Activated naive CD8-positive, alpha-beta T cell treated with anti-CD3 and anti-CD28 coated beads, Interleukin-2, amount 10 ng/mL, durations not matched to agents 7 days and 5 days (primary cell): Measurements from ENCODE around the gene CDH24. TPM values are rescaled to one million over a fixed set of nuclear protein-coding genes. Genes with fewer than 3 reads are reported as not detected.

ENCODE experiments used
- ATAC-seq: fragments of 150-1000 bp; cut with Tn5 transposase; one replicate; pipeline ENCODE4 v1.10.0; 2021; ENCODE audit warnings: low read depth, moderate library complexity
- POLR2A ChIA-PET: fragments of 350-600 bp; sonication (Branson Sonifier 250); formaldehyde crosslinking; loops from one replicate; lab custom pipeline; 2021; ENCODE audit warnings: antibody characterized with exemption; lab: Charles Lee
- DNase-seq: peaks from one replicate; pipeline ENCODE4 v3.0.0; 2021
- H3K27ac Mint-ChIP-seq: one replicate; pipeline ENCODE4 v1.8.0; 2022; ENCODE audit warnings: mild to moderate bottlenecking, mixed read lengths
- H3K27me3 Mint-ChIP-seq: one replicate; pipeline ENCODE4 v1.8.0; 2022; ENCODE audit warnings: mild to moderate bottlenecking, moderate library complexity, mixed read lengths
- H3K36me3 Mint-ChIP-seq: one replicate; pipeline ENCODE4 v1.8.0; 2021; ENCODE audit warnings: mild to moderate bottlenecking, mixed read lengths
- H3K4me1 Mint-ChIP-seq: one replicate; pipeline ENCODE4 v1.8.0; 2021; ENCODE audit warnings: mixed read lengths
- H3K4me3 Mint-ChIP-seq: one replicate; pipeline ENCODE4 v1.8.0; 2022; ENCODE audit warnings: mild to moderate bottlenecking, moderate library complexity, mixed read lengths
- H3K9me3 Mint-ChIP-seq: one replicate; pipeline ENCODE4 v1.8.0; 2021; ENCODE audit warnings: mixed read lengths
- total RNA-seq, 2 experiments: library from RNA; stranded (reverse); gene quantifications; one replicate each; pipeline ENCODE4 v1.2.3, GENCODE V29; 2021

Gene CDH24
- total RNA-seq, 2 experiments from 2014 or later, result 2.3 to 2.4 TPM

- Mint-ChIP-seq H3K4me3 (no peak overlapping the region), H3K27me3 (no peaks in the 10 kb centered on the region), H3K36me3 (peaks cover 2% of the 10 kb centered on the region), H3K9me3 (no peaks in the 10 kb centered on the region), H3K4me1 (no peaks in the 10 kb centered on the region), H3K27ac (no peak overlapping the region)
- no peak for DNase-seq
- ATAC-seq, result no peak
- POLR2A ChIA-PET, result no interaction called here
Observed at GRCh38 chr14:23043754-23044153, 13.6 kb downstream of the CDH24 start.

GRCh38 chr14:23043145-23043544 is 14.2 kb downstream of the CDH24 start:
- Mint-ChIP-seq H3K27ac (no peak overlapping the region), H3K36me3 (peaks cover 2% of the 10 kb centered on the region), H3K4me1 (no peaks in the 10 kb centered on the region), H3K4me3 (no peak overlapping the region), H3K9me3 (no peaks in the 10 kb centered on the region), H3K27me3 (no peaks in the 10 kb centered on the region)
- POLR2A ChIA-PET, result no interaction called here
- ATAC-seq (no peak), DNase-seq (no peak)

GRCh38 chr14:23042162-23042965 is 15.0 kb downstream of the CDH24 start, which contains the start of gene PSMB11:
Gene PSMB11 (plus strand): TSS chr14:23042212. CDS start chr14:23042226, 14 bp downstream.
- no peak within 1 kb of the TSS for H3K27ac Mint-ChIP-seq
- no peak for ATAC-seq
- H3K9me3 Mint-ChIP-seq, result no peaks in the 10 kb centered on the region
- POLR2A ChIA-PET, result no interaction called here
- H3K27me3 Mint-ChIP-seq, result no peaks in the 10 kb centered on the region
- no peak for DNase-seq
- no peaks in the 10 kb centered on the region for H3K4me1 Mint-ChIP-seq
- H3K36me3 Mint-ChIP-seq, result no peaks in the 10 kb centered on the region
- no peak within 1 kb of the TSS for H3K4me3 Mint-ChIP-seq

- H3K9me3 Mint-ChIP-seq, result no peaks in the 10 kb centered on the region
- peaks cover under 1% of the 10 kb centered on the region for H3K4me1 Mint-ChIP-seq
- no peaks in the 10 kb centered on the region for H3K27me3 Mint-ChIP-seq
- no peak overlapping the region for H3K4me3 Mint-ChIP-seq
- H3K36me3 Mint-ChIP-seq, result no peaks in the 10 kb centered on the region
- H3K27ac Mint-ChIP-seq, result no peak overlapping the region
- DNase-seq, result no peak
- POLR2A ChIA-PET, result no interaction called here
- no peak for ATAC-seq
Observed at GRCh38 chr14:23041729-23042128, 15.6 kb downstream of the CDH24 start.

- peaks cover 8% of the 10 kb centered on the region for H3K4me1 Mint-ChIP-seq
- no peaks in the 10 kb centered on the region for H3K27me3 Mint-ChIP-seq
- no peak for DNase-seq
- H3K9me3 Mint-ChIP-seq, result no peaks in the 10 kb centered on the region
- POLR2A ChIA-PET, result no interaction called here
- no peaks in the 10 kb centered on the region for H3K36me3 Mint-ChIP-seq
- H3K27ac Mint-ChIP-seq, result no peak overlapping the region
- no peak for ATAC-seq
- no peak overlapping the region for H3K4me3 Mint-ChIP-seq
Observed at GRCh38 chr14:23040100-23040499, 17.2 kb downstream of the CDH24 start.

- DNase-seq (no peak), ATAC-seq (no peak)
- Mint-ChIP-seq H3K9me3 (no peaks in the 10 kb centered on the region), H3K4me1 (peaks cover 21% of the 10 kb centered on the region), H3K27ac (peak overlapping the region; percentile 99), H3K27me3 (no peaks in the 10 kb centered on the region), H3K4me3 (peak overlapping the region; percentile 84), H3K36me3 (peaks cover 23% of the 10 kb centered on the region)
- POLR2A ChIA-PET, result interaction anchor here (0.9 to 2.5 kb wide), 6 partner anchors 10 to 54 kb away, joined by 3 to 10 read pairs (median 6); partner anchors contain the start of gene AJUBA
Observed at GRCh38 chr14:23035303-23036144, 21.8 kb downstream of the CDH24 start.

- DNase-seq (peak; percentile 79), ATAC-seq (peak; percentile 95)
- H3K4me1 Mint-ChIP-seq, result peaks cover 21% of the 10 kb centered on the region
- POLR2A ChIA-PET, result interaction anchor here (0.7 to 2.5 kb wide), 7 partner anchors 11 to 286 kb away, joined by 3 to 10 read pairs (median 4); partner anchors contain the start of genes AJUBA and PABPN1
- H3K27me3 Mint-ChIP-seq, result no peaks in the 10 kb centered on the region
- H3K36me3 Mint-ChIP-seq, result peaks cover 24% of the 10 kb centered on the region
- H3K27ac Mint-ChIP-seq, result peak within 1 kb of the TSS; percentile 99
- H3K9me3 Mint-ChIP-seq, result no peaks in the 10 kb centered on the region
- peak within 1 kb of the TSS; percentile 84 for H3K4me3 Mint-ChIP-seq
Observed at GRCh38 chr14:23034498-23035302, 22.6 kb downstream of the CDH24 start, which contains the start of gene PSMB5. Gene PSMB5 (minus strand): TSS chr14:23034900. CDS start chr14:23034881, 19 bp downstream.

- DNase-seq (no peak), ATAC-seq (peak; percentile 5)
- Mint-ChIP-seq H3K27ac (peak overlapping the region; percentile 99), H3K9me3 (no peaks in the 10 kb centered on the region), H3K4me3 (peak overlapping the region; percentile 84), H3K36me3 (peaks cover 28% of the 10 kb centered on the region), H3K4me1 (peaks cover 26% of the 10 kb centered on the region), H3K27me3 (no peaks in the 10 kb centered on the region)
- POLR2A ChIA-PET, result interaction anchor here (0.7 to 2.5 kb wide), 7 partner anchors 10 to 287 kb away, joined by 3 to 10 read pairs (median 5); partner anchors contain the start of genes AJUBA and PABPN1
Observed at GRCh38 chr14:23033801-23034497, 23.4 kb downstream of the CDH24 start.

GRCh38 chr14:23033251-23033727 is 24.0 kb downstream of the CDH24 start:
- POLR2A ChIA-PET, result interaction anchor here (1.5 to 2.5 kb wide), 2 partner anchors 26 to 51 kb away, joined by 5 to 9 read pairs; partner anchors contain the start of gene AJUBA
- DNase-seq (no peak), ATAC-seq (no peak)
- Mint-ChIP-seq H3K27ac (peak overlapping the region; percentile 99), H3K9me3 (no peaks in the 10 kb centered on the region), H3K36me3 (peaks cover 28% of the 10 kb centered on the region), H3K4me1 (peaks cover 30% of the 10 kb centered on the region), H3K27me3 (no peaks in the 10 kb centered on the region), H3K4me3 (peak overlapping the region; percentile 84)

- POLR2A ChIA-PET, result interaction anchor here (1.0 kb wide), 1 partner anchor 89 kb away, joined by 3 read pairs; no protein-coding TSS in a partner anchor
- Mint-ChIP-seq H3K9me3 (no peaks in the 10 kb centered on the region), H3K4me1 (peaks cover 34% of the 10 kb centered on the region), H3K27ac (no peak overlapping the region), H3K27me3 (no peaks in the 10 kb centered on the region), H3K36me3 (peaks cover 37% of the 10 kb centered on the region), H3K4me3 (no peak overlapping the region)
- no peak for DNase-seq
- no peak for ATAC-seq
Observed at GRCh38 chr14:23030936-23031335, 26.4 kb downstream of the CDH24 start.

- Mint-ChIP-seq H3K4me1 (peaks cover 25% of the 10 kb centered on the region), H3K36me3 (peaks cover 47% of the 10 kb centered on the region), H3K27me3 (no peaks in the 10 kb centered on the region), H3K4me3 (peak overlapping the region; percentile 10), H3K9me3 (no peaks in the 10 kb centered on the region), H3K27ac (peak overlapping the region; percentile 46)
- DNase-seq, result no peak
- POLR2A ChIA-PET, result interaction anchor here (0.7 to 2.7 kb wide), 3 partner anchors 16 to 66 kb away, joined by 3 to 18 read pairs (median 3); no protein-coding TSS in a partner anchor
- ATAC-seq, result peak; percentile 85
Observed at GRCh38 chr14:23028799-23029198, 28.5 kb downstream of the CDH24 start.
